H9 (cell line): ENCODE results near the gene RAP1GAP. TPM values are rescaled to one million over a fixed set of nuclear protein-coding genes. Genes with fewer than 3 reads are reported as not detected.

Experiments
- DNase-seq: peaks from one replicate; pipeline ENCODE4 v3.0.0-alpha.2; 2017
- H2AFZ ChIP-seq: one replicate; pipeline ENCODE4 v1.6.1; 2013; ENCODE audit warnings: mild to moderate bottlenecking, low read length, control low read depth, moderate library complexity
- H2AK5ac ChIP-seq: 2 replicates; pipeline ENCODE4 v1.6.1; 2013; ENCODE audit warnings: low read length, control low read depth, mixed read lengths; ENCODE audit not compliant: insufficient read length
- H2BK120ac ChIP-seq: one replicate; pipeline ENCODE4 v1.6.1; 2013; ENCODE audit warnings: low read depth, mild to moderate bottlenecking, low read length, control low read depth, inconsistent platforms; ENCODE audit not compliant: poor library complexity, severe bottlenecking
- H2BK12ac ChIP-seq: 2 replicates; pipeline ENCODE4 v1.6.1; 2013; ENCODE audit warnings: low read length, control low read depth, mixed read lengths, low read depth; ENCODE audit not compliant: insufficient read length
- H2BK15ac ChIP-seq: 2 replicates; pipeline ENCODE4 v1.6.1; 2013; ENCODE audit warnings: low read depth, low read length, control low read depth
- H2BK20ac ChIP-seq: one replicate; pipeline ENCODE4 v1.6.1; 2013; ENCODE audit warnings: low read depth, mild to moderate bottlenecking, low read length, control low read depth, inconsistent platforms; ENCODE audit not compliant: poor library complexity, severe bottlenecking
- H2BK5ac ChIP-seq: 2 replicates; pipeline ENCODE4 v1.6.1; 2013; ENCODE audit warnings: low read length, control low read depth, mixed read lengths; ENCODE audit not compliant: insufficient read length
- H3K14ac ChIP-seq: 2 replicates; pipeline ENCODE4 v1.6.1; 2013; ENCODE audit warnings: low read length, control low read depth; ENCODE audit not compliant: insufficient read depth
- H3K18ac ChIP-seq: 2 replicates; pipeline ENCODE4 v1.6.1; 2013; ENCODE audit warnings: low read depth, mild to moderate bottlenecking, mixed read lengths, low read length, control low read depth; ENCODE audit not compliant: insufficient read length
- H3K23ac ChIP-seq: 2 replicates; pipeline ENCODE4 v1.6.1; 2013; ENCODE audit warnings: low read length, control low read depth, mixed read lengths, low read depth; ENCODE audit not compliant: insufficient read length
- H3K23me2 ChIP-seq: 2 replicates; pipeline ENCODE4 v1.6.1; 2013; ENCODE audit warnings: low read depth, mild to moderate bottlenecking, mixed read lengths, low read length, control low read depth; ENCODE audit not compliant: insufficient read length, poor library complexity, severe bottlenecking
- H3K27ac ChIP-seq: 2 replicates; pipeline ENCODE4 v1.5.1; 2013; ENCODE audit warnings: low read length, control low read depth, mixed read lengths, low read depth; ENCODE audit not compliant: insufficient read length
- H3K27me3 ChIP-seq: 2 replicates; pipeline ENCODE4 v1.6.1; 2013; ENCODE audit warnings: low read length, control low read depth, inconsistent platforms; ENCODE audit not compliant: insufficient read depth
- H3K4ac ChIP-seq: 2 replicates; pipeline ENCODE4 v1.6.1; 2013; ENCODE audit warnings: low read depth, mild to moderate bottlenecking, control low read depth, inconsistent platforms, low read length, moderate library complexity
- H3K4me1 ChIP-seq: 2 replicates; pipeline ENCODE4 v1.6.1; 2013; ENCODE audit warnings: low read length, control low read depth, inconsistent platforms; ENCODE audit not compliant: insufficient read depth
- H3K4me2 ChIP-seq: 2 replicates; pipeline ENCODE4 v1.6.1; 2013; ENCODE audit warnings: low read length, control low read depth, mixed read lengths; ENCODE audit not compliant: insufficient read length, insufficient read depth
- H3K56ac ChIP-seq: 2 replicates; pipeline ENCODE4 v1.6.1; 2013; ENCODE audit warnings: low read depth, mild to moderate bottlenecking, mixed read lengths, low read length, control low read depth; ENCODE audit not compliant: insufficient read length
- H3K79me1 ChIP-seq: 2 replicates; pipeline ENCODE4 v1.6.1; 2013; ENCODE audit warnings: low read depth, mild to moderate bottlenecking, moderate library complexity, low read length, control low read depth, inconsistent platforms; ENCODE audit not compliant: insufficient read depth, poor library complexity, severe bottlenecking
- H3K79me2 ChIP-seq: 2 replicates; pipeline ENCODE4 v1.6.1; 2013; ENCODE audit warnings: low read length, control low read depth, inconsistent platforms; ENCODE audit not compliant: insufficient read depth
- H3K9ac ChIP-seq: 2 replicates; pipeline ENCODE4 v1.6.1; 2013; ENCODE audit warnings: low read length, control low read depth, mixed read lengths; ENCODE audit not compliant: insufficient read length; ENCODE audit errors: extremely low read depth
- H3K9me3 ChIP-seq: one replicate; pipeline ENCODE4 v1.6.1; 2013; ENCODE audit warnings: low read depth, low read length, inconsistent platforms; ENCODE audit not compliant: control insufficient read depth
- H3T11ph ChIP-seq: one replicate; pipeline ENCODE4 v1.6.1; 2013; ENCODE audit warnings: mild to moderate bottlenecking, low read length, control low read depth, inconsistent platforms
- H4K20me1 ChIP-seq: one replicate; pipeline ENCODE4 v1.6.1; 2013; ENCODE audit not compliant: control insufficient read depth, insufficient read length, insufficient read depth
- H4K5ac ChIP-seq: 2 replicates; pipeline ENCODE4 v1.6.1; 2013; ENCODE audit warnings: low read depth, mild to moderate bottlenecking, mixed read lengths, low read length, control low read depth; ENCODE audit not compliant: insufficient read length
- H4K8ac ChIP-seq: replicated peaks from 2 replicates; pipeline ENCODE4 v1.6.1; 2013; ENCODE audit warnings: low read length, control low read depth, mixed read lengths, low read depth; ENCODE audit not compliant: insufficient read length
- H4K91ac ChIP-seq: 2 replicates; pipeline ENCODE4 v1.6.1; 2013; ENCODE audit warnings: low read depth, mild to moderate bottlenecking, moderate library complexity, mixed read lengths, low read length, control low read depth; ENCODE audit not compliant: insufficient read length
- H3K27ac Mint-ChIP-seq, 3 experiments: 2 replicates in 2 of 3; 3 replicates in 1 of 3; pipeline ENCODE4 v1.8.0; 2020 to 2021; ENCODE audit warnings: mixed read lengths in 3 of 3, mild to moderate bottlenecking in 1 of 3, moderate library complexity in 1 of 3
- H3K27me3 Mint-ChIP-seq: 2 replicates; pipeline ENCODE4 v1.8.0; 2021; ENCODE audit warnings: low read depth, mild to moderate bottlenecking, moderate library complexity, mixed read lengths
- H3K36me3 Mint-ChIP-seq, 3 experiments: 2 replicates in 2 of 3; 3 replicates in 1 of 3; pipeline ENCODE4 v1.8.0; 2020 to 2021; ENCODE audit warnings: low read depth in 3 of 3, mixed read lengths in 3 of 3; ENCODE audit not compliant: insufficient read depth in 1 of 3
- H3K4me1 Mint-ChIP-seq, 2 experiments: 2 replicates each; pipeline ENCODE4 v1.8.0; 2020; ENCODE audit warnings: mixed read lengths in 2 of 2
- H3K4me3 Mint-ChIP-seq, 2 experiments: 2 replicates in 1 of 2; 3 replicates in 1 of 2; pipeline ENCODE4 v1.8.0; 2020 to 2021; ENCODE audit warnings: mild to moderate bottlenecking in 2 of 2, mixed read lengths in 2 of 2, moderate library complexity in 1 of 2
- H3K9me3 Mint-ChIP-seq, 2 experiments: 2 replicates in 1 of 2; 3 replicates in 1 of 2; pipeline ENCODE4 v1.8.0; 2020; ENCODE audit warnings: mild to moderate bottlenecking in 2 of 2, mixed read lengths in 2 of 2, moderate library complexity in 1 of 2
- CTCF ChIP-seq: fragments of 200-600 bp; sonication (generic); conservative IDR thresholded peaks from 3 replicates; pipeline ENCODE4 v1.8.0; 2021; ENCODE audit warnings: antibody characterized with exemption, mild to moderate bottlenecking
- WGBS: extraction: QIAGEN DNeasy Blood & Tissue Kit; methylation state at CpG from one replicate; pipeline ENCODE4 v1.1.7; 2013; ENCODE audit warnings: missing lambda C conversion rate, low lambda C conversion rate, mixed read lengths; ENCODE audit not compliant: insufficient read length; ENCODE audit errors: extremely low coverage; 5-methylcytosine and 5-hydroxymethylcytosine counted together
- total RNA-seq: library from RNA; stranded (reverse); gene quantifications from 2 replicates; pipeline ENCODE4 v1.2.1, GENCODE V29; 2021

RAP1GAP gene
- total RNA-seq, 1 experiment from 2014 or later: 7.9 TPM

GRCh38 chr1:21564521-21565095 lies 104.5 kb downstream of the RAP1GAP start:
- no peak overlapping the region for H3T11ph ChIP-seq
- H3K23me2 ChIP-seq: no peaks in the 10 kb centered on the region
- no peak overlapping the region for H2AK5ac ChIP-seq
- H4K8ac ChIP-seq: no peak overlapping the region
- H3K4ac ChIP-seq: no peak overlapping the region
- H2AFZ ChIP-seq: no peak overlapping the region
- no peak overlapping the region for H3K27ac ChIP-seq
- H3K79me2 ChIP-seq: no peaks in the 10 kb centered on the region
- no peak overlapping the region for H2BK120ac ChIP-seq
- Mint-ChIP-seq H3K27me3 (no peaks in the 10 kb centered on the region), H3K9me3 (no peaks in the 10 kb centered on the region), H3K4me3 (no peak overlapping the region), H3K4me1 (peaks cover 8 to 12% of the 10 kb centered on the region in 2 experiments; a peak in 3 of 4 replicates), H3K27ac (peak overlapping the region in 1 of 3 experiments; percentile 50; a peak in 1 of 7 replicates), H3K36me3 (peaks cover 0 to 20% (median under 1%) of the 10 kb centered on the region in 3 experiments; a peak in 5 of 7 replicates)
- H2BK5ac ChIP-seq: no peak overlapping the region
- H3K79me1 ChIP-seq: no peaks in the 10 kb centered on the region
- H3K4me1 ChIP-seq: no peaks in the 10 kb centered on the region
- no peaks in the 10 kb centered on the region for H4K20me1 ChIP-seq
- no peak overlapping the region for H2BK20ac ChIP-seq
- no peak for DNase-seq
- no peak overlapping the region for H3K9ac ChIP-seq
- no peak overlapping the region for H3K23ac ChIP-seq
- H3K18ac ChIP-seq: no peak overlapping the region
- no peak overlapping the region for H4K5ac ChIP-seq
- H3K9me3 ChIP-seq: no peaks in the 10 kb centered on the region
- no peak overlapping the region for H4K91ac ChIP-seq
- H3K14ac ChIP-seq: no peak overlapping the region
- H3K27me3 ChIP-seq: no peaks in the 10 kb centered on the region
- H2BK12ac ChIP-seq: no peak overlapping the region
- no CpG with 5 or more reads among the region's 14 CpGs for WGBS
- no peak overlapping the region for H3K4me2 ChIP-seq
- no peak for TF ChIP-seq CTCF
- no peak overlapping the region for H2BK15ac ChIP-seq
- H3K56ac ChIP-seq: no peak overlapping the region
